ENCODE data around the gene TMEM121B. TPM values are rescaled to one million over a fixed set of nuclear protein-coding genes. Genes with fewer than 3 reads are reported as not detected.

The TMEM121B gene
- total and polyA plus RNA-seq, 2 of the 13 experiments (the other 11 are each of a cell fraction or from before 2014, with no cell fraction given) = not detected

DNA sequence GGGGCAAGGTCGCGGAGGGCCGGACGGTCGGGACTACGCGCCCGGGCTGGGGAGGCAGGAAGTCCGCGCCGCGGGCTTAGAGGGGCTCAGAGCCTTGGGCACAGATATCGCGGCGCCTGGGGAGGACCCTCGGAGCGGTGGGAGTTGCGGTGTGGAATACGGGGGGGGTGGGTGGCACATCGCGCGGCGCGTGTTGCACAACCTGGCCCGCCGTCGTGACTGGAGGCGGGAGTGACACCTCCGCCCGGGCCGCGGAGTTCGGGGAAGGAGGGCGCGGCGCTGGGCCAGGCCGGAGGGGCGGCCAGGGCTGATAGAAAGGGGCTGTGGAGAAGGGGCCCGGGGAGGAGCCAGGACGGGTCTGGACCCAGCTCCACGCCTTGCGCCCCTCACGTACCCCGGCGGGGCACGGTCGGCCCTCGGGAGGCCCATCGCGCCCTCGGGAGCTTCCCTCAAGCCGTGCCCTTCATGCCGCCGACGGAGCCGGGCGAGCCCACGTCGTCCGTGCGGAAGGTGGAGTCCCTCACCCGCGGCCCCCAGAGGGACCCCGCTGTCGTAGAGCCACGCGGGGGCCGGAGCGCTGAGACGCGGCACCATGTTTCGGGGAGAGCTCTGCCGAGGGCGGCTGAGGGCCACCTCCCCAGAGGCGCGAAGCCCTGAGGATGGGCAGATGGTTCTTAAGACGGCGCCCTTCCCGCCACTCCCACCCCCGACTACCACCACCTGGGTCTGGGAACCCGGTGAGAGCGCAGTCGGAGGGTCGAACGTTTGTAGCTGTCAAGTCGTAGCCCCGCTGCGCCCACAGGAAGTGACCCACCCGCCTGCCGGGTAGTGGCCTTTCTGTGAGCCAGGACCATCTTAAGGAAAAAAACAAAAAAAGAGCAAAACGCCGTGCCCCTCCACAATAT is 35.6 kb downstream of the TMEM121B start (continued):
- TF ChIP-seq MAX (IDR thresholded peaks at IDR 0.05) (0 out of 2 replicates have a peak, but pooled peaks have one; percentile 8), ZNF431 (CRISPR knock-in tag; IDR thresholded peaks at IDR 0.05; ENCODE audit: borderline replicate concordance, low read depth) (0 out of 2 replicates have a peak, but pooled peaks have one; percentile 15), DZIP1 (CRISPR knock-in tag; IDR thresholded peaks at IDR 0.05) (no peak), SRSF9 (IDR thresholded peaks at IDR 0.05; ENCODE audit: borderline replicate concordance, insufficient read depth, low read depth, low read length, poor library complexity, severe bottlenecking) (no peak), ZNF138 (CRISPR knock-in tag; IDR thresholded peaks at IDR 0.05; ENCODE audit: low read depth) (no peak), IRF1 (CRISPR knock-in tag; IDR thresholded peaks at IDR 0.05; ENCODE audit: low read depth) (no peak), PRDM10 (CRISPR knock-in tag; IDR thresholded peaks at IDR 0.05; ENCODE audit: low read depth) (no peak), ARHGAP35 (CRISPR knock-in tag; IDR thresholded peaks at IDR 0.05; ENCODE audit: borderline replicate concordance) (0 out of 2 replicates have a peak, but pooled peaks have one; percentile 27), ZNF75D (CRISPR knock-in tag; IDR thresholded peaks at IDR 0.05; ENCODE audit: borderline replicate concordance) (no peak), POGK (CRISPR knock-in tag; conservative IDR thresholded peaks at IDR 0.05) (0 out of 2 replicates have a peak, but pooled peaks have one; percentile 43)
- TF ChIP-seq, protein P1, sequence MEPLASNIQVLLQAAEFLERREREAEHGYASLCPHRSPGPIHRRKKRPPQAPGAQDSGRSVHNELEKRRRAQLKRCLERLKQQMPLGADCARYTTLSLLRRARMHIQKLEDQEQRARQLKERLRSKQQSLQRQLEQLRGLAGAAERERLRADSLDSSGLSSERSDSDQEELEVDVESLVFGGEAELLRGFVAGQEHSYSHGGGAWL (CRISPR knock-in tag; IDR thresholded peaks at IDR 0.05) = no peak
- TF ChIP-seq, protein P2, sequence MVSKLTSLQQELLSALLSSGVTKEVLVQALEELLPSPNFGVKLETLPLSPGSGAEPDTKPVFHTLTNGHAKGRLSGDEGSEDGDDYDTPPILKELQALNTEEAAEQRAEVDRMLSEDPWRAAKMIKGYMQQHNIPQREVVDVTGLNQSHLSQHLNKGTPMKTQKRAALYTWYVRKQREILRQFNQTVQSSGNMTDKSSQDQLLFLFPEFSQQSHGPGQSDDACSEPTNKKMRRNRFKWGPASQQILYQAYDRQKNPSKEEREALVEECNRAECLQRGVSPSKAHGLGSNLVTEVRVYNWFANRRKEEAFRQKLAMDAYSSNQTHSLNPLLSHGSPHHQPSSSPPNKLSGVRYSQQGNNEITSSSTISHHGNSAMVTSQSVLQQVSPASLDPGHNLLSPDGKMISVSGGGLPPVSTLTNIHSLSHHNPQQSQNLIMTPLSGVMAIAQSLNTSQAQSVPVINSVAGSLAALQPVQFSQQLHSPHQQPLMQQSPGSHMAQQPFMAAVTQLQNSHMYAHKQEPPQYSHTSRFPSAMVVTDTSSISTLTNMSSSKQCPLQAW (CRISPR knock-in tag; IDR thresholded peaks at IDR 0.05) = no peak
